Smooth muscle cell (in vitro differentiated cells): ENCODE measurements around the gene INPP5F. TPM values are rescaled to one million over a fixed set of nuclear protein-coding genes. Genes with fewer than 3 reads are reported as not detected.

Source experiments
- DNase-seq: peaks from one replicate; lab custom pipeline; 2025; ENCODE audit not compliant: unreplicated experiment; lab: John Stamatoyannopoulos, UW
- H2AFZ ChIP-seq: fragments of 200-600 bp; sonication (generic); 2 replicates; pipeline ENCODE4 v1.6.0; 2016; ENCODE audit warnings: antibody characterized with exemption, low read depth, mild to moderate bottlenecking
- H3F3A ChIP-seq: fragments of 200-600 bp; sonication (generic); 2 replicates; pipeline ENCODE4 v1.6.0; 2017; ENCODE audit warnings: antibody characterized with exemption, low read depth
- H3K27ac ChIP-seq: fragments of 200-600 bp; sonication (generic); 2 replicates; pipeline ENCODE4 v1.5.1; 2016; ENCODE audit warnings: low read depth, mild to moderate bottlenecking
- H3K27me3 ChIP-seq: fragments of 200-600 bp; sonication (generic); 2 replicates; pipeline ENCODE4 v1.6.1; 2016; ENCODE audit warnings: low read depth, mild to moderate bottlenecking
- H3K36me3 ChIP-seq: fragments of 200-600 bp; sonication (generic); 2 replicates; pipeline ENCODE4 v1.5.1; 2016; ENCODE audit warnings: low read depth
- H3K4me1 ChIP-seq: fragments of 200-600 bp; sonication (generic); 2 replicates; pipeline ENCODE4 v1.5.1; 2016; ENCODE audit warnings: low read depth
- H3K4me2 ChIP-seq: fragments of 200-600 bp; sonication (generic); 2 replicates; pipeline ENCODE4 v1.6.0; 2016; ENCODE audit warnings: mild to moderate bottlenecking
- H3K4me3 ChIP-seq: fragments of 200-600 bp; sonication (generic); 2 replicates; pipeline ENCODE4 v1.5.1; 2016; ENCODE audit warnings: mild to moderate bottlenecking
- H3K79me2 ChIP-seq: fragments of 200-600 bp; sonication (generic); 2 replicates; pipeline ENCODE4 v1.6.0; 2016; ENCODE audit warnings: low read depth, mild to moderate bottlenecking
- H3K9ac ChIP-seq: fragments of 200-600 bp; sonication (generic); 2 replicates; pipeline ENCODE4 v1.6.0; 2016; ENCODE audit warnings: low read depth
- H3K9me3 ChIP-seq: fragments of 200-600 bp; sonication (generic); replicated peaks from 2 replicates; pipeline ENCODE4 v1.5.1; 2016; ENCODE audit warnings: low read depth
- H4K20me1 ChIP-seq: fragments of 200-600 bp; sonication (generic); 2 replicates; pipeline ENCODE4 v1.6.0; 2016; ENCODE audit warnings: low read depth
- WGBS: methylation state at CpG from one replicate; pipeline ENCODE4 v1.1.7; 2016; ENCODE audit warnings: low lambda C conversion rate; 5-methylcytosine and 5-hydroxymethylcytosine counted together
- polyA plus RNA-seq: library from polyadenylated mRNA; unstranded; fragments of >200 nt; fragmentation: Nextera tagmentation; extraction: Ambion mirVana; gene quantifications from 2 replicates; pipeline ENCODE4 v1.2.1, GENCODE V29; 2016
- total RNA-seq: library from RNA; depleted of rRNA; stranded (reverse); fragments of >200 nt; gene quantifications from 2 replicates; pipeline ENCODE4 v1.2.3, GENCODE V29; 2014
- TF ChIP-seq, protein P1 (sequence below): fragments of 200-600 bp; sonication (generic); IDR thresholded peaks from 2 replicates; pipeline ENCODE4 v1.5.1; 2017; ENCODE audit warnings: borderline replicate concordance, mild to moderate bottlenecking, antibody characterized with exemption; ENCODE audit not compliant: insufficient read depth, poor library complexity, severe bottlenecking

The INPP5F gene
- total and polyA plus RNA-seq, 2 experiments from 2014 or later, result 15.9 to 106 TPM

GRCh38 chr10:119849944-119850343, 124.1 kb downstream of the INPP5F start:
- Histone ChIP-seq H3K36me3 (peaks cover 20% of the 10 kb centered on the region), H3K27ac (peak overlapping the region; percentile 44), H3K9ac (no peak overlapping the region), H3K27me3 (no peaks in the 10 kb centered on the region), H3F3A (no peaks in the 10 kb centered on the region), H3K4me2 (no peak overlapping the region), H3K79me2 (peaks cover 11% of the 10 kb centered on the region), H3K4me1 (no peaks in the 10 kb centered on the region), H4K20me1 (no peaks in the 10 kb centered on the region), H2AFZ (no peak overlapping the region), H3K9me3 (no peaks in the 10 kb centered on the region), H3K4me3 (no peak overlapping the region)
- TF ChIP-seq, protein P1, sequence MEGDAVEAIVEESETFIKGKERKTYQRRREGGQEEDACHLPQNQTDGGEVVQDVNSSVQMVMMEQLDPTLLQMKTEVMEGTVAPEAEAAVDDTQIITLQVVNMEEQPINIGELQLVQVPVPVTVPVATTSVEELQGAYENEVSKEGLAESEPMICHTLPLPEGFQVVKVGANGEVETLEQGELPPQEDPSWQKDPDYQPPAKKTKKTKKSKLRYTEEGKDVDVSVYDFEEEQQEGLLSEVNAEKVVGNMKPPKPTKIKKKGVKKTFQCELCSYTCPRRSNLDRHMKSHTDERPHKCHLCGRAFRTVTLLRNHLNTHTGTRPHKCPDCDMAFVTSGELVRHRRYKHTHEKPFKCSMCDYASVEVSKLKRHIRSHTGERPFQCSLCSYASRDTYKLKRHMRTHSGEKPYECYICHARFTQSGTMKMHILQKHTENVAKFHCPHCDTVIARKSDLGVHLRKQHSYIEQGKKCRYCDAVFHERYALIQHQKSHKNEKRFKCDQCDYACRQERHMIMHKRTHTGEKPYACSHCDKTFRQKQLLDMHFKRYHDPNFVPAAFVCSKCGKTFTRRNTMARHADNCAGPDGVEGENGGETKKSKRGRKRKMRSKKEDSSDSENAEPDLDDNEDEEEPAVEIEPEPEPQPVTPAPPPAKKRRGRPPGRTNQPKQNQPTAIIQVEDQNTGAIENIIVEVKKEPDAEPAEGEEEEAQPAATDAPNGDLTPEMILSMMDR, result no peak
- 93% methylated on average over 3 of the region's 3 CpGs for WGBS
- no peak for DNase-seq

- Histone ChIP-seq H3K4me1 (no peaks in the 10 kb centered on the region), H3K9ac (no peak overlapping the region), H3K9me3 (no peaks in the 10 kb centered on the region), H2AFZ (no peak overlapping the region), H3K27me3 (no peaks in the 10 kb centered on the region), H3K4me3 (no peak overlapping the region), H3K4me2 (no peak overlapping the region), H3K27ac (no peak overlapping the region), H3K79me2 (peaks cover 26% of the 10 kb centered on the region), H4K20me1 (no peaks in the 10 kb centered on the region), H3K36me3 (peaks cover 21% of the 10 kb centered on the region), H3F3A (no peaks in the 10 kb centered on the region)
- TF ChIP-seq, protein P1, result no peak
- 97% methylated on average over 6 of the region's 6 CpGs for WGBS
- DNase-seq, result no peak
These were observed 126.4 kb downstream of the INPP5F start for GRCh38 chr10:119852277-119852676.

DNA sequence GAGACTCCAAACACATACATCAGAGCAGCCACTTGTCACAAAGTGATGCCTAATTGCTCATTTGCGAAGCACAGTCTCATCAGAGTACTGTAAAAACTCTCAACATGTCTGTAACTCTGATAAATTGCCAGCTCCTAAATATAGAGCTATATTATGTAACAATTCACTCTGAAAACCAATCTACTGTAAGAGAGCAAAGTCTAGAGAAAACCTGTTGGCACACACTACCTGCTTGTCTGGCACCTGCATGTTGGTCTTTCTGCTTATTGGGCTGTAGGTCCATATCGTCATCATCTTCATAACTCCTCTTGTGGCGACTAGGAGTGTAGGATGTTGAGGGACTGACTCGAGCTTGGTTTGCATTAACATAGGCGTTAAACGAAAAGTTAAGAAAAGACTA, 127.0 kb downstream of the INPP5F start:
- 95% methylated on average over 6 of the region's 6 CpGs for WGBS
- Histone ChIP-seq H3K79me2 (peaks cover 31% of the 10 kb centered on the region), H3K9me3 (no peaks in the 10 kb centered on the region), H3K27ac (no peak overlapping the region), H3K4me3 (no peak overlapping the region), H3K36me3 (peaks cover 23% of the 10 kb centered on the region), H4K20me1 (no peaks in the 10 kb centered on the region), H2AFZ (no peak overlapping the region), H3F3A (no peaks in the 10 kb centered on the region), H3K4me2 (no peak overlapping the region), H3K9ac (no peak overlapping the region), H3K4me1 (no peaks in the 10 kb centered on the region), H3K27me3 (no peaks in the 10 kb centered on the region)
- TF ChIP-seq, protein P1, result no peak
- no peak for DNase-seq

DNA sequence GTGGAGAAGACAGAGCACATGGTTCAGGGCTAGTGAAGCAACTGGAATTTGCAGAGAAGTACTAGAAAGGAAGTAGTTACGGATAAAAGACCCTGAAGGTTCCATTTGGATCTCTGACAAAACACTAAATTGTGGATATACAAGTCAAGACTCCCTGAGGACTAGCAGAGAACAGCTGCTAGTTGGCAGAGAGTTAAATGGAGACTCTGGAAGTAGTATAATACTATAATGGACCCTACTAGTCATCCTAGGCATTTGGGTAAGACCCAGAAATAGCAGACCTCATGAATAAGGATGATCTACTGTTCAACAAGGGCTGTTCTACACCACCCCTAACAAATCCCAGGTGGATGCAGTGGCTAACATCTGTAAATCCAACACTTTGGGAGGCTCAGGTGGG, 127.7 kb downstream of the INPP5F start:
- peaks cover 39% of the 10 kb centered on the region for H3K79me2 ChIP-seq
- H3K9ac ChIP-seq, result no peak overlapping the region
- H3K4me1 ChIP-seq, result no peaks in the 10 kb centered on the region
- TF ChIP-seq, protein P1, result no peak
- no peak overlapping the region for H3K4me3 ChIP-seq
- no peaks in the 10 kb centered on the region for H3K27me3 ChIP-seq
- no peak overlapping the region for H3K27ac ChIP-seq
- no peaks in the 10 kb centered on the region for H4K20me1 ChIP-seq
- no peak overlapping the region for H3K4me2 ChIP-seq
- WGBS, result 100% methylated on average over 1 of the region's 1 CpG
- H3K9me3 ChIP-seq, result no peaks in the 10 kb centered on the region
- no peak for DNase-seq
- H3K36me3 ChIP-seq, result peaks cover 23% of the 10 kb centered on the region
- H2AFZ ChIP-seq, result no peak overlapping the region
- no peaks in the 10 kb centered on the region for H3F3A ChIP-seq
